ENCODE data around the gene PRR5L.
"Not testable (repeated sequence)": the region's sequence is repeated elsewhere in the genome, so short reads cannot be mapped to it uniquely, and the experiment has no call there.

The PRR5L gene

DNA sequence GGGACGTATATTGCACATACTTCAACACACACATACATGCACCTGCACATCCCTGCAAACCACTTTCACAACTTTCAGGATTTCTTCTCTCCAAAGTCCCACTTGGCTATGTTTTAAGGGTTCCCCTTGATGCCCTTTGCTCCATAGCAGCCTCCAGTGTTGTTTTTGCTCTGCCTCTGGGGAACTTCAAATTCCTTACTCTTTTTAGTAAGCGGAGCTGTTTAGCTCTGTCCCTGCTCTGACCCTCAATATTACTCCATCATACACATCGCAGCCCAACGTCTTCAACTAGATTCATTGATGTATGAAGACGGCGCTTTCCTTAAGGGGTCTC lies 18.3 kb downstream of the PRR5L start:
- Histone ChIP-seq H4K20me1 (ENCODE audit: control insufficient read depth, insufficient read depth, low read depth, low read length) (no peaks in the 10 kb centered on the region), H3K4me2 (ENCODE audit: low read length) (no peak overlapping the region), H3K4me1 (ENCODE audit: control insufficient read depth, low read length) (no peaks in the 10 kb centered on the region), H3K79me2 (ENCODE audit: control insufficient read depth, low read length) (no peaks in the 10 kb centered on the region), H3K27ac (ENCODE audit: low read depth, low read length) (no peak overlapping the region), H3K4me3 (ENCODE audit: low read length) (no peak overlapping the region), H3K27me3 (ENCODE audit: control insufficient read depth, low read length) (peaks cover 20% of the 10 kb centered on the region), H3K36me3 (ENCODE audit: control insufficient read depth, low read length) (no peaks in the 10 kb centered on the region), H3K9me2 (replicated peaks; ENCODE audit: control insufficient read depth, low read length) (no peaks in the 10 kb centered on the region), H3K9me3 (ENCODE audit: control insufficient read depth, insufficient read depth, low read length) (no peaks in the 10 kb centered on the region), H3F3A (ENCODE audit: control insufficient read depth, insufficient read depth) (no peaks in the 10 kb centered on the region)
- TF ChIP-seq, protein P1, sequence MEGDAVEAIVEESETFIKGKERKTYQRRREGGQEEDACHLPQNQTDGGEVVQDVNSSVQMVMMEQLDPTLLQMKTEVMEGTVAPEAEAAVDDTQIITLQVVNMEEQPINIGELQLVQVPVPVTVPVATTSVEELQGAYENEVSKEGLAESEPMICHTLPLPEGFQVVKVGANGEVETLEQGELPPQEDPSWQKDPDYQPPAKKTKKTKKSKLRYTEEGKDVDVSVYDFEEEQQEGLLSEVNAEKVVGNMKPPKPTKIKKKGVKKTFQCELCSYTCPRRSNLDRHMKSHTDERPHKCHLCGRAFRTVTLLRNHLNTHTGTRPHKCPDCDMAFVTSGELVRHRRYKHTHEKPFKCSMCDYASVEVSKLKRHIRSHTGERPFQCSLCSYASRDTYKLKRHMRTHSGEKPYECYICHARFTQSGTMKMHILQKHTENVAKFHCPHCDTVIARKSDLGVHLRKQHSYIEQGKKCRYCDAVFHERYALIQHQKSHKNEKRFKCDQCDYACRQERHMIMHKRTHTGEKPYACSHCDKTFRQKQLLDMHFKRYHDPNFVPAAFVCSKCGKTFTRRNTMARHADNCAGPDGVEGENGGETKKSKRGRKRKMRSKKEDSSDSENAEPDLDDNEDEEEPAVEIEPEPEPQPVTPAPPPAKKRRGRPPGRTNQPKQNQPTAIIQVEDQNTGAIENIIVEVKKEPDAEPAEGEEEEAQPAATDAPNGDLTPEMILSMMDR (IDR thresholded peaks at IDR 0.05; ENCODE audit: low read depth, low read length, poor library complexity, severe bottlenecking) = no peak
- no peak for TF ChIP-seq EZH2phosphoT487 (IDR thresholded peaks at IDR 0.05; ENCODE audit: borderline replicate concordance, low read length)

DNA sequence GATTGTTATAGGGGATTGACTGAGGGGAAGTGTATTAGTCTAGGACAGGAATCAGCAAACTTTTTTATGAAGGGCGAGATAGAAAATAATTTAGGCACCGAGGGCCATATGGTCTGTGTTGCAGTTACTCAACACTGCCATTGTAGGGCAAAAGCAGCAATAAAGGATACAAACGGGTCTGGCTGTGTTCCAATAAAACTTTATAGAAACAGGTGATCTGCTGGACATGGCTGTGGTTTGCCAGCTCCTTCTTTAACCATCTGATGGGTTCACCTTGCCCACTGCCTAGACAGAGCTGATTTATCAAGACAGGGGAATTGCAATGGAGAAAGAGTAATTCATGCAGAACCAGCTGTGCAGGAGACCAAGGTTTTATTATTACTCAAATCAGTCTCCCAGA lies 20.0 kb downstream of the PRR5L start:
- Histone ChIP-seq H3K36me3 (ENCODE audit: control insufficient read depth, low read length) (no peaks in the 10 kb centered on the region), H3K79me2 (ENCODE audit: control insufficient read depth, low read length) (no peaks in the 10 kb centered on the region), H3K4me2 (ENCODE audit: low read length) (no peak overlapping the region), H3K27me3 (ENCODE audit: control insufficient read depth, low read length) (peaks cover 20% of the 10 kb centered on the region), H3F3A (ENCODE audit: control insufficient read depth, insufficient read depth) (no peaks in the 10 kb centered on the region), H3K4me1 (ENCODE audit: control insufficient read depth, low read length) (no peaks in the 10 kb centered on the region), H3K9me2 (replicated peaks; ENCODE audit: control insufficient read depth, low read length) (no peaks in the 10 kb centered on the region), H3K9me3 (ENCODE audit: control insufficient read depth, insufficient read depth, low read length) (no peaks in the 10 kb centered on the region), H3K4me3 (ENCODE audit: low read length) (no peak overlapping the region), H3K27ac (ENCODE audit: low read depth, low read length) (no peak overlapping the region), H4K20me1 (ENCODE audit: control insufficient read depth, insufficient read depth, low read depth, low read length) (no peaks in the 10 kb centered on the region)
- TF ChIP-seq, protein P1 (IDR thresholded peaks at IDR 0.05; ENCODE audit: low read depth, low read length, poor library complexity, severe bottlenecking) = no peak

DNA sequence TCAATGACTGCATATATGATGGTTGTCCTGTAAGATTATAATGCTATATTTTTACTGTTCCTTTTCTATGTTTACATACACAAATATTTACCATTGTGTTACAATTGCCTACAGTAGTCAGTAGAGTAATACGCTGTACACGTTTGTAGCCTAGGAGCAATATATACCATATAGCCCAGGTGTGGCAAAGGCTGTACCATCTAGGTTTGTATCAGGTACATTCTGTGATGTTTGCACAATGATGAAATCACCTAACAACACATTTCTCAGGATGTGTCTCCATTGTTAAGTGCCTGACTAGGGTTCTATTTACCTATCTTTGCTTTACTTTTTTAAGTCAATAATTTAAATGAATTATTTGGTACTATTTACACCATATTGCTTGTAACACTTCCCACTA lies 21.9 kb downstream of the PRR5L start:
- Histone ChIP-seq H3K79me2 (ENCODE audit: control insufficient read depth, low read length) (no peaks in the 10 kb centered on the region), H3K9me2 (replicated peaks; ENCODE audit: control insufficient read depth, low read length) (no peaks in the 10 kb centered on the region), H3K27ac (ENCODE audit: low read depth, low read length) (no peak overlapping the region), H4K20me1 (ENCODE audit: control insufficient read depth, insufficient read depth, low read depth, low read length) (no peaks in the 10 kb centered on the region), H3K4me1 (ENCODE audit: control insufficient read depth, low read length) (no peaks in the 10 kb centered on the region), H3F3A (ENCODE audit: control insufficient read depth, insufficient read depth) (no peaks in the 10 kb centered on the region), H3K9me3 (ENCODE audit: control insufficient read depth, insufficient read depth, low read length) (no peaks in the 10 kb centered on the region), H3K4me3 (ENCODE audit: low read length) (no peak overlapping the region), H3K27me3 (ENCODE audit: control insufficient read depth, low read length) (peaks cover 20% of the 10 kb centered on the region), H3K4me2 (ENCODE audit: low read length) (no peak overlapping the region), H3K36me3 (ENCODE audit: control insufficient read depth, low read length) (no peaks in the 10 kb centered on the region)
- TF ChIP-seq, protein P1 (IDR thresholded peaks at IDR 0.05; ENCODE audit: low read depth, low read length, poor library complexity, severe bottlenecking) = no peak
- no peak for TF ChIP-seq EZH2phosphoT487 (IDR thresholded peaks at IDR 0.05; ENCODE audit: borderline replicate concordance, low read length)

DNA sequence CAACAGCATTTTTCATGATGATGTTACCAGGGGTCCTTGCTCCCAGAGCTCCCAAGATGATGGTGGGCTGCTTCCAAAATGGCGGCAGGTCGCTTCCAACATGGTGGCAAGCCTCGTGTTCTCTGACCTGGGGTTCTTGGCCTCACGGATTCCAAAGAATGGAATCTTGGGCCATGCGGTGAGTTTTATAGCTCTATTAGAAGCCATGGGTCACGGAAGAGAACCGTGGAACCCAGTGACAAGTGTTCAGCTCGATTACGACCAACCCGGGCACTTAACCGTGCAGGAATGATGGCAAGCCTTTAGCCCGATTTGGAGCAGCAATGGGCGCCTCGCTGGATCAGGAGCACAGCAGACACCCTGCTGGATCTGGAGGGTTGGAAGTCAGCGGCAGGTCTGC lies 28.9 kb downstream of the PRR5L start:
- not testable (repeated sequence) for H3K27ac ChIP-seq (ENCODE audit: low read depth, low read length); H4K20me1 ChIP-seq (ENCODE audit: control insufficient read depth, insufficient read depth, low read depth, low read length); H3K27me3 ChIP-seq (ENCODE audit: control insufficient read depth, low read length); H3K4me2 ChIP-seq (ENCODE audit: low read length); H3K9me3 ChIP-seq (ENCODE audit: control insufficient read depth, insufficient read depth, low read length); H3K36me3 ChIP-seq (ENCODE audit: control insufficient read depth, low read length); H3K79me2 ChIP-seq (ENCODE audit: control insufficient read depth, low read length); H3K4me3 ChIP-seq (ENCODE audit: low read length); H3K4me1 ChIP-seq (ENCODE audit: control insufficient read depth, low read length); H3K9me2 ChIP-seq (replicated peaks; ENCODE audit: control insufficient read depth, low read length); H3F3A ChIP-seq (ENCODE audit: control insufficient read depth, insufficient read depth)

DNA sequence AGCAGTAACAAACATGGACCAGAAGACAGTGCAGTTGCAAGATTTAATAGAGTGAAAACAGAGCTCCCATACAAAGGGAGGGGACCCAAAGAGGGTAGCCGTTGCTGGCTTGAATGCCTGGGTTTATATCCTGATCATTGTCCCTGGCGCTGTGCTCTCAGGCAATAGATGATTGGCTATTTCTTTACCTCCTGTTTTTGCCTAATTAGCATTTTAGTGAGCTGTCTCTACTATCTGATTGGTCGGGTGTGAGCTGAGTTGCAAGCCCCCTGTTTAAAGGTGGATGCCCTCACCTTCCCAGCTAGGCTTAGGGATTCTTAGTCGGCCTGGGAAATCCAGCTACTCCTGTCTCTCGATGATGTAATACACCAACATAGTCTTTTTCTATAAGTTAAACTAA lies 29.3 kb downstream of the PRR5L start:
- H3K36me3 ChIP-seq (ENCODE audit: control insufficient read depth, low read length); H3K4me3 ChIP-seq (ENCODE audit: low read length); H3K4me2 ChIP-seq (ENCODE audit: low read length); H3K79me2 ChIP-seq (ENCODE audit: control insufficient read depth, low read length); H4K20me1 ChIP-seq (ENCODE audit: control insufficient read depth, insufficient read depth, low read depth, low read length); H3K4me1 ChIP-seq (ENCODE audit: control insufficient read depth, low read length); H3K9me2 ChIP-seq (replicated peaks; ENCODE audit: control insufficient read depth, low read length); H3K9me3 ChIP-seq (ENCODE audit: control insufficient read depth, insufficient read depth, low read length); H3K27ac ChIP-seq (ENCODE audit: low read depth, low read length); H3K27me3 ChIP-seq (ENCODE audit: control insufficient read depth, low read length); H3F3A ChIP-seq (ENCODE audit: control insufficient read depth, insufficient read depth): not testable (repeated sequence)
